H1 (cell line): Measurements from ENCODE around the gene RASSF3. TPM values are rescaled to one million over a fixed set of nuclear protein-coding genes. Genes with fewer than 3 reads are reported as not detected.

ENCODE experiments used
- CTCF ChIA-PET: fragments of 300-600 bp; sonication (Branson Sonifier 250); formaldehyde crosslinking; loops from one replicate; lab custom pipeline; 2021; ENCODE audit not compliant: partially characterized antibody; lab: Charles Lee
- POLR2A ChIA-PET: fragments of 300-600 bp; sonication (Branson Sonifier 250); formaldehyde crosslinking; loops from one replicate; lab custom pipeline; 2021; ENCODE audit warnings: inconsistent platforms; ENCODE audit not compliant: partially characterized antibody; lab: Charles Lee
- DNase-seq, 2 experiments: peaks; one replicate each; pipeline versions ENCODE4 v3.0.0 to v3.0.0-alpha.2; 2010 to 2022; ENCODE audit warnings: low spot score in 2 of 2, low read depth in 1 of 2, mixed read lengths in 1 of 2
- FAIRE-seq: peaks from 2 replicates; lab custom pipeline; 2011; peaks lifted over from hg19 to GRCh38; lab: Jason Lieb, UNC
- H2AFZ ChIP-seq: 2 replicates; pipeline ENCODE4 v1.8.1; 2012; ENCODE audit warnings: low read length, inconsistent platforms
- H2AK5ac ChIP-seq: 2 replicates; pipeline ENCODE4 v1.6.1; 2013; ENCODE audit warnings: low read depth, low read length
- H2BK120ac ChIP-seq: replicated peaks from 2 replicates; pipeline ENCODE3; 2013; ENCODE audit warnings: low read depth, low read length, inconsistent platforms
- H2BK12ac ChIP-seq: 2 replicates; pipeline ENCODE4 v1.6.1; 2013; ENCODE audit warnings: low read depth, low read length
- H2BK15ac ChIP-seq: 2 replicates; pipeline ENCODE4 v1.6.1; 2013; ENCODE audit warnings: low read length
- H2BK20ac ChIP-seq: 2 replicates; pipeline ENCODE4 v1.6.1; 2013; ENCODE audit warnings: low read length
- H2BK5ac ChIP-seq: 2 replicates; pipeline ENCODE4 v1.6.1; 2013; ENCODE audit warnings: low read depth, low read length
- H3K14ac ChIP-seq: 2 replicates; pipeline ENCODE4 v1.6.1; 2013; ENCODE audit warnings: inconsistent platforms; ENCODE audit not compliant: insufficient read length
- H3K18ac ChIP-seq: 2 replicates; pipeline ENCODE4 v1.6.1; 2013; ENCODE audit warnings: low read length; ENCODE audit errors: extremely low read depth
- H3K23ac ChIP-seq: 2 replicates; pipeline ENCODE4 v1.6.1; 2013; ENCODE audit warnings: inconsistent platforms; ENCODE audit not compliant: insufficient read length
- H3K23me2 ChIP-seq: 2 replicates; pipeline ENCODE4 v1.6.1; 2013; ENCODE audit warnings: low read depth, low read length
- H3K27ac ChIP-seq: 2 replicates; pipeline ENCODE4 v1.6.1; 2011; ENCODE audit warnings: low read depth, low read length, inconsistent platforms
- H3K27me3 ChIP-seq, 4 experiments: replicated peaks in 1 of 4; 1 replicate in 1 of 4; 2 replicates in 3 of 4; pipeline versions ENCODE4 v1.6.1 to v1.8.1; 2011 to 2013; ENCODE audit warnings: low read length in 3 of 4, mild to moderate bottlenecking in 3 of 4, inconsistent platforms in 2 of 4, mixed read lengths in 2 of 4, moderate library complexity in 1 of 4; ENCODE audit not compliant: control insufficient read depth in 3 of 4, insufficient read depth in 3 of 4; ENCODE audit errors: extremely low read depth in 1 of 4
- H3K36me3 ChIP-seq, 4 experiments: 2 replicates each; pipeline versions ENCODE4 v1.6.1 to v1.8.1; 2011 to 2013; ENCODE audit warnings: mild to moderate bottlenecking in 4 of 4, low read length in 3 of 4, moderate library complexity in 2 of 4, control low read depth in 1 of 4, inconsistent platforms in 1 of 4; ENCODE audit not compliant: insufficient read depth in 4 of 4, control insufficient read depth in 2 of 4
- H3K4ac ChIP-seq: replicated peaks from 2 replicates; pipeline ENCODE3; 2013; ENCODE audit warnings: low read length, low read depth, mixed read lengths, inconsistent platforms; ENCODE audit not compliant: insufficient read length
- H3K4me1 ChIP-seq, 4 experiments: replicated peaks in 1 of 4; 1 replicate in 1 of 4; 2 replicates in 3 of 4; pipeline versions ENCODE4 v1.6.1 to v1.8.1; 2011 to 2013; ENCODE audit warnings: low read length in 3 of 4, inconsistent platforms in 2 of 4, mixed read lengths in 1 of 4; ENCODE audit not compliant: insufficient read depth in 4 of 4, control insufficient read depth in 3 of 4
- H3K4me2 ChIP-seq, 2 experiments: 2 replicates each; pipeline versions ENCODE4 v1.6.1 to v1.8.1; 2011 to 2013; ENCODE audit warnings: low read depth in 2 of 2, low read length in 2 of 2, control low read depth in 1 of 2, inconsistent platforms in 1 of 2, mild to moderate bottlenecking in 1 of 2; ENCODE audit not compliant: insufficient read depth in 1 of 2
- H3K4me3 ChIP-seq, 4 experiments: fragments of 200-600, 300-600 bp in 1 of 4; sonication (generic), shearing (Covaris generic), sonication (Bioruptor Twin) in 1 of 4; 2 replicates each; pipeline versions ENCODE4 v1.5.1 to v1.8.1; 2011 to 2016; ENCODE audit warnings: low read length in 4 of 4, low read depth in 3 of 4, control low read depth in 2 of 4, inconsistent platforms in 2 of 4, mild to moderate bottlenecking in 2 of 4, mixed read lengths in 1 of 4, moderate library complexity in 1 of 4; ENCODE audit not compliant: insufficient read depth in 2 of 4; ENCODE audit errors: extremely low read depth in 1 of 4
- H3K56ac ChIP-seq: replicated peaks from 2 replicates; pipeline ENCODE3; 2013; ENCODE audit warnings: low read depth, mild to moderate bottlenecking, mixed read lengths, low read length, inconsistent platforms; ENCODE audit not compliant: insufficient read length
- H3K79me1 ChIP-seq: 2 replicates; pipeline ENCODE4 v1.6.1; 2013; ENCODE audit warnings: low read depth, low read length, control low read depth
- H3K79me2 ChIP-seq, 2 experiments: 2 replicates each; pipeline versions ENCODE4 v1.6.1 to v1.8.1; 2012 to 2013; ENCODE audit warnings: low read length in 2 of 2, mild to moderate bottlenecking in 2 of 2, inconsistent platforms in 1 of 2; ENCODE audit not compliant: insufficient read depth in 2 of 2, control insufficient read depth in 1 of 2
- H3K9ac ChIP-seq, 4 experiments: replicated peaks in 1 of 4; 1 replicate in 1 of 4; 2 replicates in 3 of 4; pipeline versions ENCODE4 v1.6.1 to v1.8.1; 2011 to 2013; ENCODE audit warnings: low read depth in 3 of 4, low read length in 3 of 4, control low read depth in 2 of 4, mild to moderate bottlenecking in 2 of 4, moderate library complexity in 2 of 4, inconsistent platforms in 1 of 4; ENCODE audit errors: extremely low read depth in 1 of 4
- H3K9me3 ChIP-seq, 2 experiments: 2 replicates each; pipeline versions ENCODE4 v1.6.1 to v1.8.1; 2012 to 2013; ENCODE audit warnings: mild to moderate bottlenecking in 2 of 2, moderate library complexity in 2 of 2, control low read depth in 1 of 2, inconsistent platforms in 1 of 2, low read depth in 1 of 2, low read length in 1 of 2, mixed read lengths in 1 of 2; ENCODE audit not compliant: insufficient read depth in 2 of 2
- H4K20me1 ChIP-seq, 2 experiments: replicated peaks in 1 of 2; 2 replicates each; pipeline versions ENCODE3 to v1.8.1; 2011 to 2013; ENCODE audit warnings: inconsistent platforms in 2 of 2, low read length in 2 of 2, mild to moderate bottlenecking in 1 of 2; ENCODE audit not compliant: insufficient read depth in 2 of 2, control insufficient read depth in 1 of 2
- H4K5ac ChIP-seq: 2 replicates; pipeline ENCODE4 v1.6.1; 2013; ENCODE audit warnings: low read length, low read depth, mixed read lengths, inconsistent platforms; ENCODE audit not compliant: insufficient read length
- H4K8ac ChIP-seq: 2 replicates; pipeline ENCODE4 v1.8.0; 2013; ENCODE audit warnings: mild to moderate bottlenecking, moderate library complexity, low read length, inconsistent platforms; ENCODE audit not compliant: insufficient read depth; ENCODE audit errors: extremely low read depth
- H4K91ac ChIP-seq: replicated peaks from 2 replicates; pipeline ENCODE3; 2013; ENCODE audit warnings: low read length, mixed read lengths, inconsistent platforms; ENCODE audit not compliant: insufficient read length
- polyA plus RNA-seq, 7 experiments: library from polyadenylated mRNA; depleted of rRNA in 3 of 7; stranded (reverse) in 5 of 7; unstranded in 2 of 7; fragments of >200 nt in 5 of 7; fragments of 200-250 nt in 2 of 7; gene quantifications; 1 replicate in 5 of 7; 2 replicates in 1 of 7; 4 replicates in 1 of 7; pipeline versions ENCODE4 v1.2.1 to v1.2.3, GENCODE V29; 2011 to 2013; ENCODE audit warnings: missing spikeins in 2 of 7, mixed read lengths in 2 of 7
- total RNA-seq: library from RNA; stranded (reverse); fragmentation: NEBNext Ultra II Directional; extraction: Animal tissue kit (Norgen Biotek cat#: 25700); gene quantifications from 2 replicates; pipeline ENCODE4 v1.2.1, GENCODE V29; 2021
- TF ChIP-seq, protein P1 (sequence below): fragments of 300-600 bp; sonication (generic); IDR thresholded peaks from 2 replicates; pipeline ENCODE4 v1.7.1; 2012; ENCODE audit warnings: low read length, moderate library complexity, mild to moderate bottlenecking, inconsistent platforms; ENCODE audit not compliant: insufficient replicate concordance

The RASSF3 gene
- total and polyA plus RNA-seq, 2 of the 8 experiments (the other 6 are each of a cell fraction or from before 2014, with no cell fraction given): 19.1 to 64.3 TPM

DNA sequence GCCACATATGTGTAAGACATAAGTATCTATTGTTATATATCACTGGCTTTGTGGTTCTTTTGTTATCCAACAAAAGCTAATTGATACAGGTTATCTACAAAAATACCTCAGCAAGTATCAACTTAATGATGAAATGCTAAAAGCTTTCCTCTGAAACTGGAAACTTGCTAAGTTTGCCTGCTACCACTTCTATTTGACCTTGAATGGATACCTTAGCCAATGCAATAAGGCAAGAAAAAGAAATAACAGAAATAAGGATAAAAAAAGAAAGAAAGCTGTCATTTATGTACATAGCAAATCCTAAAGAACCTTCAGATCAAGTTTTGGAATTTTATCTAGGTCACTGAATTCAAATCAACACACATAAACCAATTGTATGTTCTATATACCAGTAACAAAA lies 35.5 kb upstream of the RASSF3 start:
- H3K9ac ChIP-seq: no peak overlapping the region
- H3K9me3 ChIP-seq: peaks cover 2 to 10% of the 10 kb centered on the region in 2 experiments; a peak in 2 of 4 replicates
- no peak for DNase-seq
- no peak overlapping the region for H4K91ac ChIP-seq
- no peak overlapping the region for H2AFZ ChIP-seq
- no peak overlapping the region for H2BK5ac ChIP-seq
- H3K23me2 ChIP-seq: no peaks in the 10 kb centered on the region
- H3K23ac ChIP-seq: no peak overlapping the region
- ChIA-PET POLR2A (interaction anchor here (0.8 kb wide), 1 partner anchor 103 kb away, joined by 3 read pairs; no protein-coding TSS in a partner anchor), CTCF (interaction anchor here (1.0 to 1.6 kb wide), 6 partner anchors 12 to 122 kb away, joined by 3 to 5 read pairs (median 3); no protein-coding TSS in a partner anchor)
- no peak overlapping the region for H3K18ac ChIP-seq
- H3K79me2 ChIP-seq: no peaks in the 10 kb centered on the region
- no peaks in the 10 kb centered on the region for H3K27me3 ChIP-seq
- no peak overlapping the region for H2BK12ac ChIP-seq
- H3K14ac ChIP-seq: no peak overlapping the region
- no peak overlapping the region for H2BK20ac ChIP-seq
- no peak overlapping the region for H3K56ac ChIP-seq
- no peaks in the 10 kb centered on the region for H4K20me1 ChIP-seq
- no peak overlapping the region for H2BK120ac ChIP-seq
- no peaks in the 10 kb centered on the region for H3K4me1 ChIP-seq
- H3K79me1 ChIP-seq: no peaks in the 10 kb centered on the region
- H3K4ac ChIP-seq: no peak overlapping the region
- no peak overlapping the region for H2BK15ac ChIP-seq
- no peak for FAIRE-seq
- no peak overlapping the region for H2AK5ac ChIP-seq
- H3K4me2 ChIP-seq: no peak overlapping the region
- no peaks in the 10 kb centered on the region for H3K36me3 ChIP-seq
- no peak overlapping the region for H4K5ac ChIP-seq
- H3K4me3 ChIP-seq: no peak overlapping the region
- H4K8ac ChIP-seq: no peak overlapping the region
- no peak overlapping the region for H3K27ac ChIP-seq
- TF ChIP-seq, protein P1, sequence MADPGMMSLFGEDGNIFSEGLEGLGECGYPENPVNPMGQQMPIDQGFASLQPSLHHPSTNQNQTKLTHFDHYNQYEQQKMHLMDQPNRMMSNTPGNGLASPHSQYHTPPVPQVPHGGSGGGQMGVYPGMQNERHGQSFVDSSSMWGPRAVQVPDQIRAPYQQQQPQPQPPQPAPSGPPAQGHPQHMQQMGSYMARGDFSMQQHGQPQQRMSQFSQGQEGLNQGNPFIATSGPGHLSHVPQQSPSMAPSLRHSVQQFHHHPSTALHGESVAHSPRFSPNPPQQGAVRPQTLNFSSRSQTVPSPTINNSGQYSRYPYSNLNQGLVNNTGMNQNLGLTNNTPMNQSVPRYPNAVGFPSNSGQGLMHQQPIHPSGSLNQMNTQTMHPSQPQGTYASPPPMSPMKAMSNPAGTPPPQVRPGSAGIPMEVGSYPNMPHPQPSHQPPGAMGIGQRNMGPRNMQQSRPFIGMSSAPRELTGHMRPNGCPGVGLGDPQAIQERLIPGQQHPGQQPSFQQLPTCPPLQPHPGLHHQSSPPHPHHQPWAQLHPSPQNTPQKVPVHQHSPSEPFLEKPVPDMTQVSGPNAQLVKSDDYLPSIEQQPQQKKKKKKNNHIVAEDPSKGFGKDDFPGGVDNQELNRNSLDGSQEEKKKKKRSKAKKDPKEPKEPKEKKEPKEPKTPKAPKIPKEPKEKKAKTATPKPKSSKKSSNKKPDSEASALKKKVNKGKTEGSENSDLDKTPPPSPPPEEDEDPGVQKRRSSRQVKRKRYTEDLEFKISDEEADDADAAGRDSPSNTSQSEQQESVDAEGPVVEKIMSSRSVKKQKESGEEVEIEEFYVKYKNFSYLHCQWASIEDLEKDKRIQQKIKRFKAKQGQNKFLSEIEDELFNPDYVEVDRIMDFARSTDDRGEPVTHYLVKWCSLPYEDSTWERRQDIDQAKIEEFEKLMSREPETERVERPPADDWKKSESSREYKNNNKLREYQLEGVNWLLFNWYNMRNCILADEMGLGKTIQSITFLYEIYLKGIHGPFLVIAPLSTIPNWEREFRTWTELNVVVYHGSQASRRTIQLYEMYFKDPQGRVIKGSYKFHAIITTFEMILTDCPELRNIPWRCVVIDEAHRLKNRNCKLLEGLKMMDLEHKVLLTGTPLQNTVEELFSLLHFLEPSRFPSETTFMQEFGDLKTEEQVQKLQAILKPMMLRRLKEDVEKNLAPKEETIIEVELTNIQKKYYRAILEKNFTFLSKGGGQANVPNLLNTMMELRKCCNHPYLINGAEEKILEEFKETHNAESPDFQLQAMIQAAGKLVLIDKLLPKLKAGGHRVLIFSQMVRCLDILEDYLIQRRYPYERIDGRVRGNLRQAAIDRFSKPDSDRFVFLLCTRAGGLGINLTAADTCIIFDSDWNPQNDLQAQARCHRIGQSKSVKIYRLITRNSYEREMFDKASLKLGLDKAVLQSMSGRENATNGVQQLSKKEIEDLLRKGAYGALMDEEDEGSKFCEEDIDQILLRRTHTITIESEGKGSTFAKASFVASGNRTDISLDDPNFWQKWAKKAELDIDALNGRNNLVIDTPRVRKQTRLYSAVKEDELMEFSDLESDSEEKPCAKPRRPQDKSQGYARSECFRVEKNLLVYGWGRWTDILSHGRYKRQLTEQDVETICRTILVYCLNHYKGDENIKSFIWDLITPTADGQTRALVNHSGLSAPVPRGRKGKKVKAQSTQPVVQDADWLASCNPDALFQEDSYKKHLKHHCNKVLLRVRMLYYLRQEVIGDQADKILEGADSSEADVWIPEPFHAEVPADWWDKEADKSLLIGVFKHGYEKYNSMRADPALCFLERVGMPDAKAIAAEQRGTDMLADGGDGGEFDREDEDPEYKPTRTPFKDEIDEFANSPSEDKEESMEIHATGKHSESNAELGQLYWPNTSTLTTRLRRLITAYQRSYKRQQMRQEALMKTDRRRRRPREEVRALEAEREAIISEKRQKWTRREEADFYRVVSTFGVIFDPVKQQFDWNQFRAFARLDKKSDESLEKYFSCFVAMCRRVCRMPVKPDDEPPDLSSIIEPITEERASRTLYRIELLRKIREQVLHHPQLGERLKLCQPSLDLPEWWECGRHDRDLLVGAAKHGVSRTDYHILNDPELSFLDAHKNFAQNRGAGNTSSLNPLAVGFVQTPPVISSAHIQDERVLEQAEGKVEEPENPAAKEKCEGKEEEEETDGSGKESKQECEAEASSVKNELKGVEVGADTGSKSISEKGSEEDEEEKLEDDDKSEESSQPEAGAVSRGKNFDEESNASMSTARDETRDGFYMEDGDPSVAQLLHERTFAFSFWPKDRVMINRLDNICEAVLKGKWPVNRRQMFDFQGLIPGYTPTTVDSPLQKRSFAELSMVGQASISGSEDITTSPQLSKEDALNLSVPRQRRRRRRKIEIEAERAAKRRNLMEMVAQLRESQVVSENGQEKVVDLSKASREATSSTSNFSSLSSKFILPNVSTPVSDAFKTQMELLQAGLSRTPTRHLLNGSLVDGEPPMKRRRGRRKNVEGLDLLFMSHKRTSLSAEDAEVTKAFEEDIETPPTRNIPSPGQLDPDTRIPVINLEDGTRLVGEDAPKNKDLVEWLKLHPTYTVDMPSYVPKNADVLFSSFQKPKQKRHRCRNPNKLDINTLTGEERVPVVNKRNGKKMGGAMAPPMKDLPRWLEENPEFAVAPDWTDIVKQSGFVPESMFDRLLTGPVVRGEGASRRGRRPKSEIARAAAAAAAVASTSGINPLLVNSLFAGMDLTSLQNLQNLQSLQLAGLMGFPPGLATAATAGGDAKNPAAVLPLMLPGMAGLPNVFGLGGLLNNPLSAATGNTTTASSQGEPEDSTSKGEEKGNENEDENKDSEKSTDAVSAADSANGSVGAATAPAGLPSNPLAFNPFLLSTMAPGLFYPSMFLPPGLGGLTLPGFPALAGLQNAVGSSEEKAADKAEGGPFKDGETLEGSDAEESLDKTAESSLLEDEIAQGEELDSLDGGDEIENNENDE: no peak
